HG03571 (cell line): Measurements from ENCODE around the gene PZP.
"Not testable (repeated sequence)": the region's sequence is repeated elsewhere in the genome, so short reads cannot be mapped to it uniquely, and the experiment has no call there.

Experiments
- ATAC-seq: cut with Tn5 transposase; IDR thresholded peaks from one replicate; pipeline ENCODE4 v1.9.1; 2021; ENCODE audit not compliant: unreplicated experiment

Gene PZP

DNA sequence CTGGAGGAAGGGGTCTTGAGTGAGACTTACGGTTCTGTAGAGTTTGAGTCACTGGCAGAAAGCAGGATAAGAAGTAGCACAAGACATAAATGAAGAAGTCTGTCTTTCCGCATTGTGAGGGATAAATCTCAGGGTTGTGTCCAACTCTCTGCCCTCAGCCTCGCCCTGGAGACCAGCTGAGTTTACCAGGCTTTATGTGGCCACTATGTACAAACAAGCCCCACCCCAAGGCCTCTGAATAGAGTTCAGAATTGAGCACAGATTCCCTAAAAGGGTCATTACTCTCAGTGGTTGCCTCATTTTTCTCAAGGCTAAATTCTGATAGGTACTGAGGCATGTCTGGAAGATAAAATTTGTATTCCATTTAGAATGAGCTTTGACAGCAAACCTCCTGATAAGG lies at the start of gene PZP:
Gene PZP (minus strand): TSS at position 167 of the 400 bp plus-strand sequence. CDS start 54 bp downstream, at position 113.
- no peak for ATAC-seq

DNA sequence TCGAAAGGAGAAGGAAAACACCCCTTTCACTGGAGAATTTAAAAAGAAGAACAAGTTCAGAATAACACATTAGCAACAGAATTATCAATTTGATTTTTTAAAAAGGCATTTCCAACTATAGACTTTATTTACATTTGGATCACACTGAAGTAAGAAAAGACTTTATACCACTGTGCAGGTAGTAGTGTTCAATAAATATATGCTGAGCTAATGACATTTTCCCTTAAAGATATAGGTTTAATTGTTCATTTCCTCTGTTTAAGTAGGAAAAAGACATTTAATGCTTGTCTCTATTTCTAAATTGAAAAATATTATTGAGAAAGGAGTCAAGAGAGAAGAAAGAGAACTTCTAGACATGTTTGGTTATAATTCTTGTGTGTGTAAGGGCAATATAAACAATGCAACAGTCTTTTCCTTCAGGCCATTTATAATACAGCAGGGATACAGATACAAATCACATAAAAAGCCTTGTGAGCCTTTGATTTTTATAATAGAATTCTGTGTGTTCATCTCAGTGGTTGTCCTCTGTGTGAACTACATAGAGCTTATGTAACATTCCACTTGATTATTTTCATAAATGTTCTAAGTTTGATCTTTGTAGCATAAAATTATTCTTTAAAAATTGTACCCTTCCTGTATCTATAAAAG lies 48.7 kb upstream of the PZP start:
- no peak for ATAC-seq

DNA sequence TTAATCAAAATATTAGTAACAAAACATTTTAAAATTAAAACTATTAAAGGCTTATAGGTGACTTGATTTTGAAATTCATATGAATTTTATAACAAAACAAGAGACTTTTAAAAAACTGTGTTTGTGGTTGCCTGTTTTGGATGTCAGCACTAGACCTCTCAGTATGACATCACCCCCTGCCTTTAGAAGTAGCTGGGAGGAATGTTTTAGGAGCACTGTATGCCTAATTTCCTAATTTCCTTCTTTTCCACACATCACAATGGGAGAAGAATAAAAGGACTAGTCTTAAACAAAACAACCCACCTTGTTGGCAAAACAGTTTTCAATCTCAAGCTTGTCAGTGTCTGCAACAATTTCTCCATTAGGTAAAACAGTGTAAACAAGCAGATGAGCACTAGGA lies 48.1 kb upstream of the PZP start:
- ATAC-seq, result no peak

DNA sequence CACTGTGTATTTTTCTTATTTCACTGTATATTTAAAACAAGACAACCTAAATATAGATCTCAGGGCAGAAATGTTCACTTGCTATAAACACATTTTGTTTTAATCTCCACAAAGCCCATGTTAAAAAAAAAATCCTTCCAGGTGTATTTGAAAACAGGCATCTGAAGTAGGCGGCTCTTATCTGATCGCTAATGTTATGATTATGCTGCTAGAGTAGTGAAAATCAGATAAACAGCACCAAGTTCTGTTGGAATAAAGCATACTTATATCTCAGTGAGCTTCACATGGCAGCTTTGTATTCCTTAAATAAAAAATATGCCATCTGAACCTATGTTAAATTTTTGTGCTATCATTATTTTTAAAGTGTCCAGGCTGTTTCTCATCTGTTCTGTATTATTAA lies 47.6 kb upstream of the PZP start:
- no peak for ATAC-seq

DNA sequence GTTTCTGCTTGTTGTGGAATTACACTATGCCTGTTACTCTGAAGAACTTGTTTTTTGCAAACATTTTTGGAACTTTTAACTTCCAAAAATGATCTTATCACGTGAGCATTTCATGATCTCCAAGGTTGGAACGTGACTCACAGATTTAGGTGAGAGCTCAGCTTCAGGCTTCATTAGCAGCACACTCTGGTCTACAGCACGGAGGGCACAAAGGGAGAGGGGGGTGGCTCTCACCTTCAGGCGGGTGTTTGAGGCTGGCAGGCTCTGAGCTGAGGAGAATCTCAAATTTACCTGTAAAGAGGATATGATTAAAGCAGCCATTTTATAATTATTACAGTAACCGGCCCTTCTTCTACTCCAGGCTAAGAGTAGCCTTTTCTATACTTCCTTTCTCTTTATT lies 45.3 kb upstream of the PZP start:
- ATAC-seq, result no peak

DNA sequence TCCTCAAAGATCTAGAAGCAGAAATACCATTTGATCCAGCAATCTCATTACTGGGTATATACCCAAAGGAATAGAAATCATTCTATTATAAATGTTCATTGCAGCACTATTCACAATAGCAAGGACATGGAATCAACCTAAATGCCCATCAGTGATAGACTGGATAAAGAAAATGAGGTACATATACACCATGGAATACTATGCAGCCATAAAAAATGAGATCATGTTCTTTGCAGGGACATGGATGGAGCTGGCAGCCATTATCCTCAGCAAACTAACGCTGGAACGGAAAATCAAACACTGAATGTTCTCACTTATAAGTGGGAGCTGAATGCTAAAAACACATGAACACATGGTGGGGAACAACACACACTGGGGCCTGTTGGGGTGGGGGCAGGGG lies 44.6 kb upstream of the PZP start:
- not testable (repeated sequence) for ATAC-seq

DNA sequence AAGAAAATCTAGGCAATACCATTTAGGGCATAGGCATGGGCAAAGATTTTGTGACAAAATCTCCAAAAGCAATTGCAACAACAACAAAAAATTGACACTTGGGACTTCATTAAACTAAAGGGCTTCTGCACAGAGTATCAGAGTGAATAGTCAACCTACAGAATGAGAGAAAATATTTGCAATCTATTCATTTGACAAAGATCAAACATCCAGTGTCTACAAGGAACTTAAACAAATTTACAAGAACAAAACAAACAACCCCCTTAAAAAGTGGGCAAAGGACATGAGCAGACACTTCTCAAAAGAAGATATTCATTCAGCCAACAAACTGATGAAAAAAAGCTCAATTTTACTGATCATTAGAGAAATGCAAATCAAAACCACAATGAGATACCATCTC lies 44.1 kb upstream of the PZP start:
- ATAC-seq, result no peak

DNA sequence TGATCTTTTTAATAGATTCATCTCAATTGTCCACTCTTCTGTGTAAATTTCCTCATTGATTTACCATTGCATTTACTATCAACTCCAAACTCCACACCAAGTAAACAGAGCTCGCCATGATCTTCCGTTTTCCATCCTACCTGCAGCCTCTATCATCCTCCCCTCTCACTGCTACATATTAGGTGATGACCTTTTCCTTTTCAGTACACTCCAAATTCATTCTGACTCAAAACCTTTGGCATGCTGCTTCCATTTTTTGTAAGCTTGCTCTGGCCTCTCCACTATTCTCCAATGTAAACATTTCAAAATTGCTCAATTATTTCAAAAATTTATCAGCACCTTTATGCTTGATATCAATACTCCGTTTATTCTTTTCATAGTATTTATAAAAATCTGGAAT lies 40.2 kb upstream of the PZP start:
- no peak for ATAC-seq

DNA sequence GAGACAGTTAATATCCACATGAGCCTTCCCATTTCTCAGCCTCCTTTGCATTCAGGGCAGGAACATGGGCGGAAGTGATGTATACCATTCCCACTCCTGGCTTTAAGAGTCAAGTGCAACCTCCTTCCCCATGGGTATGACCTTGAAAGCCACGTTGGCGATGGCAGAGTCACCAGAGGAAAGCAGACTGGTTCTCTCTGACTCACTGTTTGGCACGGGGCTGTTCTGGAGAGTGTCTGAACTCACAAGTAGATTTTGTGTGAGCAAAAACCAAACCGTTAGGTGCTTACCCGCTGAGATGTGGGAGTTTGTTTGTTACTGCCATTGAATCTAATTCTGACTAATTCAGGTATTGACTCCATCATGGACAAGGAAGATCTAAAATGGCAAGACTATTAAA lies 36.7 kb upstream of the PZP start:
- ATAC-seq, result no peak

DNA sequence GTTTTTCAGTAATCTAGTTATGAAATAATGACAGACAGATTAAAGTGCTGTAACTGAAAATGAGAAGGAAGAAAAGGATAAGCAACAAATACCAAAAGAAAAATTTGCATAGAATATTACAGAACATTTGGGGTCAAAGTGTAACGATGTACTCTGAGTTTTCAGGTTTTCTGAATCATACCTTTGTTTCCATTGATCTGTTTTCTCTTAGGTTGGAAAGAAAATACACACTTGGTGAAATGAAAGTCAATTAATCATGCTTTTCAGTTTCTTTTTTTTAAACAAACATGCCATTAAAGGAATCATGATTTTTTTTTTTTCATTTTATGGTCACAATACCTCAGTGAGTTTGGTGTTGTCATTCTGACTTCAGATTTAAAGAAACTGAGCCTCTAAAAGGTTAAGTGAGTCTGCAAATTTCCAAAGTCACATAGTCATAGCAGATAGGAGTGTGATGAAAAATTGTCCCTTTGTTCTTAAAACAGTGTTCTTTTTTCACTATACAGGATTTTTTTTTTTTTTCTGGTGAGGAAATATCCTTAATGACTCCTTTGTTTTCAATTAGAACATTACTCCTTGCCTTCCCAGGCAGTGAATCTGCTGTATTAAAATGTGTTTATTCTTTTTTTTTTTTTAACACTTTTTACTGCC lies 35.9 kb upstream of the PZP start:
- no peak for ATAC-seq

DNA sequence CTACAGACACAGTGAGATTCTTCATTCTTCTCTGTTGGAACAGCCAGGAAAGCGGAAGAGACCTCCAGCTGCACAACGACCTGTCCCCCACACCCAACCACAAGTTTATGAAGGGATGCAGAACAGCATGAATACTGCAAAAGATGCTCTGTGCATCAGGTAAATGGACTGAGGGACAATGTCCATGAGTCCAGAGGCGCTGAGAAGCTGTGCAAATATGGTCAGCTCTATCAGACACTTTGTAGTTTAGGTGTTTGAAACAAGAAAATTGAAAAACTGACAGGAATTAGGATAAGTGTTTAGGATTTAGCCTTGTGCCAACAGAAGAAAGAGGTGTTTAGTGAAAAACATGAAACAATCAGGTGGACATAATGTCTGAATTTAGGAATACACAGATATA lies 33.1 kb upstream of the PZP start:
- ATAC-seq, result no peak

DNA sequence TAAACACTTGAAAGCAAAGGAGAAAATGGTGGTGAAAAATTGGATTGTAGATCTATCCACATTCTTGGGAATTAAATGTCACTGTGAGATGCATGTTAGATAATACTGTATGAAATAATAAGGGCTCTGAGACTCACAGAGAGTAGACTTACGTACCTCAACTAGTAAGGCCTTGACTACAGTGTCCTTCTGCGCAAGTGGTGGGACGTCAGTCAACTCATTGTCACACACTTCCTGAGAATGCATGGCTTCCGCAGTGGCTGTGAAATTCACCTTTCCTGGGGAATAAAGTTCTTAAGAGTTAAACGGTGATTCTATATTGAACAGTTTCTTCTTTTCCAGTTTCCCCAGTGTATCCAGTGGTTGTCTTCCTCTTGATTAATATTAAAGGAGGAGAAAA lies 32.6 kb upstream of the PZP start:
- no peak for ATAC-seq

DNA sequence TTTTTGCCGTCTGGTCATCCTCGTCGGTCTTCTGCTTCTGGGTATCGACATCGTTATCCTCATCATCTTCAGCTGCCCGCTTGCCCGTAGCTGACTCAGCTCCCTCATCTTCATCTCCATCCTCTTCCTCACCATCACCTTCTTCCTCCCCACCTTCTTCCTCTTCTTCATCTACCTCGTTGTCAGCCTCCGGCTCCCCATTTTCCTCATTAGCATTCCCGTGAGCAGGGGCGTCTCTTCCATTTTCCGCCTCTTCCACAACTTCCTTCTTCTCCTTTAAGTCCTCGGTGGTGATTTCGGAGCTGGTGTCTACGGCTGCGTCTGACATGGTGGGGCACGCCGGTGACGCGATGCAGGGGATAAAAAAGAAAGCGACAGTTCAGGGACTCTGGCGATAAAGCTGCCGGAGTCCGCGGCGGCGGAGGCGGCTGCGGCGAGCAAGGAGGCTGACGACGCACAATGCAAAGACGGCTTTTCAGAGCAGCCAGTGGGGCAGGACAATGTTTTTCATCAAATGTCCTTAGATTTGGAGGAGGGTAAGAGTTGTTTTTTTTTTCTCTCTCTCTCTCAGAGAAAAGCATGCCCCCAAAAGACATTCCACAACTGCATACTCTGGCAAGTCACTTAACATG lies 31.9 kb upstream of the PZP start:
- ATAC-seq, result not testable (repeated sequence)

DNA sequence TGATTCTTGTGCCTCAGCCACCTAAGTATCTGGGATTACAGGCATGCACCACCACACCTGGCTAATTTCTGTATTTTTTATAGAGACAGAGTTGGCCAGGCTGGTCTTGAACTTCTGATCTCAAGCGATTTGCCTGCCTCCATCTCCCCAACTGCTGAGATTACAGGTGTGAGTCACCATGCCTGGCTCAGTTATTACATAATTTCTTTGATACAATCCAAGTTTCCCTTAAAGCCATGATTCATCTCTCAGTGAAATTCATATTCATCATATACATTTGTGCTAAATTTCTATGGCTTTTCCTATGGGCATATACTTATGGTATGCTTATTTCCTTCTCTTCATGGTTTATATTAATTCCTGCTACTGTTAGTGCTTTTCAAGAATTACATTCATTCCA lies 29.1 kb upstream of the PZP start:
- ATAC-seq, result no peak

DNA sequence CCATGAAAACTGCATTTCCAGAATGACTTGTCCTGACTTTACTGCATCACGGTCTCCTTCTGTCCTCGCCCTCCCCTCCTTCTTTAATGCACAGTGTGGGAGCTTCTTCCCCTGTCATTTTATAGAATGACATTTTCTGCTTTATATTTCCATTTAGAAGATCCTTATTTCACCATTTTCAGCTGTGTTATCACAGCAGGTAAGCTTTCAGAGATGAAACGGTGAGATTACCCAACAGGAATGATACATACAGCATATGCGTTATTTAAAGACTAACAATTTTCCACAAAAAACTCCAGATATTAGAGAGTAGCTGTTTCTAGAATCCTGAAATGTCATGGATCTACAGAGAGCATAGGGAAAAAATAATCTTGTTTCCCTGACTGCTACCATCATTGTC lies 27.3 kb upstream of the PZP start:
- ATAC-seq, result no peak

DNA sequence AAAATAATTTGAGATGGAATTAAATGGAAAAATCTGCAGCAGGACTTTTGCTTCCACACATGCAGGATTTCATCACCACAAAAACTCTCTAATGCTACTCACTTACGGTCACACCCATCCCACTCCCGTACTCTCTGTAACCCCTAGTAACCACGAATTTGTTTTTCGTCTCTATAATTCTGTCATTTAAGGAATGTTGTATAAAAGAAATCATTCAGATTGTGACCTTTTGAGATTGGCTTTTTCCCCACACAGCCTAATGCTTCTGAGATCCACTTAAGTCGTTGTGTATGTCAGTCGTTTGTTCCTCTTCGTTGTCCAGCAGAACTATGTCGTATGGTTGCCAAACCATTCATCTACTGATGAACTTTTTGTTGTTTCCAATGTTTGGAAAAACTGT lies 19.8 kb upstream of the PZP start:
- ATAC-seq, result no peak

DNA sequence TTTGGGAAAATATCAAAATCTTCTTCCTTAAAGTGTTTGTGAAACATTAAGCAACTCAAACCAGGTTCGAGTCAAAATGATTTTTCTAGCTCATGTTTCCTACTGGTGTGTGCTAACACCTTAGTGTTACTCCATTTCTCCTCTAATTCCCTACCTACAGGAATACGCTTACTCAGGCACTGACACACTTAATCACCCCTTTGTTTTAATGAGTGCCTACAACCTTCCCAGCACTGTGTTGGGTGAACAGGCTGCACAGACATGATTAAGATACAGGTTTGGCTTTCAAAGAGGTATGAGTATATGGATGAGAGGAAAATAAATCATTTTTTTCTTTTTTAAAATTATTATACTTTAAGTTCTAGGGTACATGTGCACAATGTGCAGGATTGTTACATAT lies 15.6 kb upstream of the PZP start:
- no peak for ATAC-seq

DNA sequence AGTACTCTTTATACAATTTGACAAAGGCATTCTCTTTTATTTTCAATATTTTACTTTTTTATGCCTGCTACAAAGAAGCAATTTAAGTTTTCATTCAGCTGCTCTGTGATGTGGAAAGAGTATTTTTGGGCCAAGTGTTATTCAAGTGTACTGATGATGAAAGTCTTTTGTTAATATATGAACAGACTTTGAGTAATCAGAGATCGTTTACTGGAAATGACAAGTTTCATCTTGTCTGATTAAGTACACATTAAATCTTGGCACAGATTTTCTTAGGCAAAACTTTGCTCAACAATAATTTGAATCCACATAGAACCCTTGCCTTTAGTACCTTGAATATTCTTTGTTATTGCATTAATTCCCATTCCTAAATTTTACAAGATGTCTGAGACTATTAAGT lies 13.3 kb upstream of the PZP start:
- ATAC-seq, result no peak

DNA sequence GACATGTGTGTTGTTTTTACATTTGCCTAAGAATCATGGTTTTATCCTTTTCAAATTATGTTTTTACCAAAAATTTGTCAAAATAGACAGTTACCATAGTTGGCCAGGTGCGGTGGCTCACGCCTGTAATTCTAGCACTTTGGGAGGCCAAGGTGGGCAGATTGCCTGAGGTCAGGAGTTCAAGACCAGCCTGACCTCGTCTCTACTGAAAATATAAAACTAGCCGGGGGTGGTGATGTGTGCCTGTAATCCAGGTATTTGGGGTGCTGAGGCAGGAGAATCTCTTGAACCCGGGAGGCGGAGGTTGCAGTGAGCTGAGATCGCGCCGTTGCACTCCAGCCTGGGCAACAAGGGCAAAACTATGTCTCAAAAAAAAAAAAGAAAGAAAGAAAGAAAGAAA lies 12.8 kb upstream of the PZP start:
- not testable (repeated sequence) for ATAC-seq

DNA sequence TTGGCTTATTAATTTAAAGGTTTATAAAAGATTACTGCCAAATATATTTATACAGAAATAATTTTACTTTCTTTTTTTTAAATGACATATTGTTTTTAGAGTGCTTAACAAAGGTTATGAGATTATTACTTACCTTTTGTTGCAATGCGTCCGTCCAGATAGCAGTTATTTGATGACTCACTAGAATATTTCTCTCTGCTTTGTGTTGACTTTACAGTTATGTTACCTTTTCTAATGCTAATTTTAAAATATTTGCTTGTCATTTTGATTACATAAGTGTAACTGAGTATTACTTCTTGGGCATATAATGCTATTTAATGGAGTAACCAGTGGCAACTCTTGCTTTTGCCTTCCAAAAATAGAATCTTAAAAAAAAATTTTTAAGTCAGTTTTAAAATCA lies 6.3 kb upstream of the PZP start:
- ATAC-seq, result no peak

DNA sequence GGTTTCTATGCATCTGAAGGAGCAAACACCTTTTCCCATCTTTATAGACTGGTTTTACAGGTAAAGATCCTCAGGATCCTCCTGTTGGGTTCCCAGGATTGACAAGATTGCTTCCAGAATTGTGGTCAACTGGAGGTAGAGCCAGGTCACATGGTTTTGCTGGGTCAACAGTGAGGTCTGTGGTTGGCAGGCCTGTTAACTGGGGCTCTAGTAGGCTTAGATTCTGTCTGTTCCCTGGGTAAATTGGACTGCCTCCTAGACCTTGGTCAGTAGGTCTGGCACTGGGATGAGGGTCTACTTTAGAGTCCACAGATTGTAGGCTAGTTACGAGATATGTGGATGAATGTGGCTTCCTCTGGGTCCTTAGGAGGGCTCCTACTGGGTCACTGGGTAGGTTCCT lies 3.5 kb upstream of the PZP start:
- ATAC-seq, result no peak

DNA sequence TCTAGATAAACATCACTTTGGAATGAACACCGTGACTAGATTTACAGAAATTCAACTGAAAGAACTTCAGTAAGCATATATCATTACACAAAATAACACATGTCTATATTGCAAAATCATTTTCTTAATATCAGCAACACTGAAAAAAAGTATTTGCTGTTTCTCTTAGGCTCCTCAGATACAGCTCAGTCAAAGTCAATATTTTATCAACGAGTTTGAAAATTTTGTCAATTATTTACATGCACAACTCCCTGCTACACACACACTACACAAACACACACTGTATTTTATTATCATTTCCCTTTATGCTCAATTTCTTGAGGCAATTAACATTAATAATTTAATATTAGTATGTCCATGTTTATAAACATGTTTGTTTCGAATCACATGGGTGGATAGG lies 3.8 kb downstream of the PZP start:
- ATAC-seq, result no peak

DNA sequence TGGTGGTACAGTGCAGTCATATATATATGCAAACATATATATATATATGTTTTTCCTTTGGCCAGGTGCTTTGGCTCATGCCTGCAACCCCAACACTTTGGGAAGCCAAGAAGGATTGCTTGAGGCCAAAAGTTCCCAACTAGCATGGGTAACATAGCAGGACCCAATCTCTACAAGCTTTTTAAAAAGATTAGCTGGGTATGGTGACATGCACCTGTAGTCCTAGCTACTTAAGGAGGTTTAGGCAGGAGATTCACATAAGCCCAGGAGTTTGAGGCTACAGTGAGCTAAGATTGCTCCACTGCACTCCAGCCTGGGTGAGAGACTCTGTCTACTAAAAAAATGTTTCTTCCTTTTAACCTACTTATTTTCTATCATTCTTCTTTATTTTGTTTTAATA lies 10.2 kb downstream of the PZP start:
- no peak for ATAC-seq
